ENCODE data around the gene RFPL3.

RFPL3 gene

GRCh38 chr22:32333141-32333768 is 24.4 kb upstream of the RFPL3 start:
- no peak overlapping the region for H3K4me3 ChIP-seq (ENCODE audit: severe bottlenecking)
- no peaks in the 10 kb centered on the region for H3K36me3 ChIP-seq (ENCODE audit: low read depth)
- DNase-seq (ENCODE audit: low spot score) (no peak), ATAC-seq (ENCODE audit: low read depth) (no peak)
- no peaks in the 10 kb centered on the region for H3K4me1 ChIP-seq (ENCODE audit: insufficient read depth, poor library complexity, severe bottlenecking)
- no peak overlapping the region for H3K27ac ChIP-seq (ENCODE audit: poor library complexity, severe bottlenecking)
- H3K27me3 ChIP-seq (ENCODE audit: insufficient read depth, poor library complexity, severe bottlenecking) = no peaks in the 10 kb centered on the region
- TF ChIP-seq, protein P1, sequence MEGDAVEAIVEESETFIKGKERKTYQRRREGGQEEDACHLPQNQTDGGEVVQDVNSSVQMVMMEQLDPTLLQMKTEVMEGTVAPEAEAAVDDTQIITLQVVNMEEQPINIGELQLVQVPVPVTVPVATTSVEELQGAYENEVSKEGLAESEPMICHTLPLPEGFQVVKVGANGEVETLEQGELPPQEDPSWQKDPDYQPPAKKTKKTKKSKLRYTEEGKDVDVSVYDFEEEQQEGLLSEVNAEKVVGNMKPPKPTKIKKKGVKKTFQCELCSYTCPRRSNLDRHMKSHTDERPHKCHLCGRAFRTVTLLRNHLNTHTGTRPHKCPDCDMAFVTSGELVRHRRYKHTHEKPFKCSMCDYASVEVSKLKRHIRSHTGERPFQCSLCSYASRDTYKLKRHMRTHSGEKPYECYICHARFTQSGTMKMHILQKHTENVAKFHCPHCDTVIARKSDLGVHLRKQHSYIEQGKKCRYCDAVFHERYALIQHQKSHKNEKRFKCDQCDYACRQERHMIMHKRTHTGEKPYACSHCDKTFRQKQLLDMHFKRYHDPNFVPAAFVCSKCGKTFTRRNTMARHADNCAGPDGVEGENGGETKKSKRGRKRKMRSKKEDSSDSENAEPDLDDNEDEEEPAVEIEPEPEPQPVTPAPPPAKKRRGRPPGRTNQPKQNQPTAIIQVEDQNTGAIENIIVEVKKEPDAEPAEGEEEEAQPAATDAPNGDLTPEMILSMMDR (IDR thresholded peaks at IDR 0.05; ENCODE audit: poor library complexity, severe bottlenecking) = no peak
- no peaks in the 10 kb centered on the region for H3K9me3 ChIP-seq (ENCODE audit: severe bottlenecking)

DNA sequence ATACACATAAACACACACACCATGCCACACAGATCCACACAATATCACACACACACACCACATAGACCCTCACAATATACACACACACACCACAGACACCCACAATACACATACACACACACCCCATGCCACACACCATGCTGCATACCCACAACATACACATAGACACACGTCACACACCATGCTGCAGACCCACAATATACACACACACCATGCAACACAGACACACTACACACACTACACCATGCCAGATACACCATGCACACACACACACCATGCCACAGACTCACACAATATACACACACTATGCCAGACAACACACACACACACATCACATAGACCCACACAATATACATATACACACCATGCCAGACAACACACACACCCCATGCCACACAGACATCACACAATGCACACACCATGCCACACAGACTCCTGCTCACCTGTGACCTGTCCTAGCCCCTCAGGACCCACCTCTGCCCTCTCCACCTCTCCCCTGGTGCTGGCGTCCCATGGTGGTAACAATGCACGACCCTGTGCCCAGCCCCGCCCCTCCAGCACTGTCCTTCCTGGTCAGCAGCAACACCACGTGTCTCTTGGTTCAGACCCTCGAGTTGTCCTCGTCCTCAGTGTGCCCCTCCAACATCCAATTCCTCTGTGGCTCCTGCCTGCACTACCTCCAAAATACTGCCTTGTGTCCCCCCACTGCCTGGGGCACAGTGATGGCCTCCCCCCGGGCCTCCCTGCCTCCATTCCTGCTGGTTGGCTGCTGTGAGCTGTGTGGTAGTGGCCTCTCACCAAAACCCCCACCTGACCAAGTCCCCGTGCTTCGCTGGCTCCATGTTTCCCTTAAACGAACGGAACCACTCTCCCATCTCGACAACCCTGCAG is 23.7 kb upstream of the RFPL3 start:
- ATAC-seq (ENCODE audit: low read depth) = no peak
- no peak overlapping the region for H3K27ac ChIP-seq (ENCODE audit: poor library complexity, severe bottlenecking)
- TF ChIP-seq, protein P1 (IDR thresholded peaks at IDR 0.05; ENCODE audit: poor library complexity, severe bottlenecking) = no peak
- H3K27me3 ChIP-seq (ENCODE audit: insufficient read depth, poor library complexity, severe bottlenecking) = no peaks in the 10 kb centered on the region
- no peak overlapping the region for H3K4me3 ChIP-seq (ENCODE audit: severe bottlenecking)
- H3K36me3 ChIP-seq (ENCODE audit: low read depth) = no peaks in the 10 kb centered on the region; the same call in 1 of the 2 replicates
- H3K4me1 ChIP-seq (ENCODE audit: insufficient read depth, poor library complexity, severe bottlenecking) = no peaks in the 10 kb centered on the region
- no peaks in the 10 kb centered on the region for H3K9me3 ChIP-seq (ENCODE audit: severe bottlenecking)
- no peak for DNase-seq (ENCODE audit: low spot score)

GRCh38 chr22:32334660-32335365 is 22.9 kb upstream of the RFPL3 start:
- no peaks in the 10 kb centered on the region for H3K27me3 ChIP-seq (ENCODE audit: insufficient read depth, poor library complexity, severe bottlenecking)
- ATAC-seq (ENCODE audit: low read depth) (no peak), DNase-seq (ENCODE audit: low spot score) (no peak)
- H3K4me3 ChIP-seq (ENCODE audit: severe bottlenecking) = no peak overlapping the region
- H3K4me1 ChIP-seq (ENCODE audit: insufficient read depth, poor library complexity, severe bottlenecking) = no peaks in the 10 kb centered on the region
- H3K9me3 ChIP-seq (ENCODE audit: severe bottlenecking) = no peaks in the 10 kb centered on the region
- H3K27ac ChIP-seq (ENCODE audit: poor library complexity, severe bottlenecking) = no peak overlapping the region
- H3K36me3 ChIP-seq (ENCODE audit: low read depth) = no peaks in the 10 kb centered on the region; the same call in none of the 2 replicates
- TF ChIP-seq, protein P1 (IDR thresholded peaks at IDR 0.05; ENCODE audit: poor library complexity, severe bottlenecking) = no peak

- Histone ChIP-seq H3K9me3 (ENCODE audit: severe bottlenecking) (no peaks in the 10 kb centered on the region), H3K27ac (ENCODE audit: poor library complexity, severe bottlenecking) (no peak overlapping the region), H3K4me1 (ENCODE audit: insufficient read depth, poor library complexity, severe bottlenecking) (no peaks in the 10 kb centered on the region), H3K36me3 (ENCODE audit: low read depth) (no peaks in the 10 kb centered on the region; the same call in none of the 2 replicates), H3K27me3 (ENCODE audit: insufficient read depth, poor library complexity, severe bottlenecking) (no peaks in the 10 kb centered on the region), H3K4me3 (ENCODE audit: severe bottlenecking) (no peak overlapping the region)
- DNase-seq (ENCODE audit: low spot score) (no peak), ATAC-seq (ENCODE audit: low read depth) (no peak)
- TF ChIP-seq, protein P1 (IDR thresholded peaks at IDR 0.05; ENCODE audit: poor library complexity, severe bottlenecking) = no peak
Observed at GRCh38 chr22:32335471-32335870, 22.2 kb upstream of the RFPL3 start.

Measured in RWPE2 (cell line).